HepG2 (cell line): ENCODE results near the gene ZMYND8. TPM values are rescaled to one million over a fixed set of nuclear protein-coding genes. Genes with fewer than 3 reads are reported as not detected.
A peak's percentile ranks its signal among the peaks of the same experiment; 100 is the strongest.

Source experiments
- CREB1 ChIP-seq, 2 experiments: fragments of 450-650 bp in 1 of 2; IDR thresholded peaks; 2 replicates each; pipeline ENCODE4 v1.6.1; 2016 to 2017; ENCODE audit warnings: control low read depth in 1 of 2, mild to moderate bottlenecking in 1 of 2, missing compliant biosample characterization in 1 of 2, missing genetic modification characterization in 1 of 2
- ELF3 ChIP-seq: IDR thresholded peaks from 2 replicates; pipeline ENCODE4 v1.6.1; 2016; ENCODE audit warnings: missing genetic modification reagents, missing compliant biosample characterization
- KDM3A ChIP-seq: IDR thresholded peaks from 2 replicates; pipeline ENCODE4 v1.6.1; 2018; ENCODE audit warnings: low read depth, missing compliant biosample characterization
- NCOR1 ChIP-seq: fragments of 200-600 bp; sonication (generic); IDR thresholded peaks from 2 replicates; pipeline ENCODE4 v1.7.0; 2017; ENCODE audit warnings: antibody characterized with exemption, low read length, borderline replicate concordance
- RFXAP ChIP-seq: sonication (generic); formaldehyde crosslinking; IDR thresholded peaks from 2 replicates; pipeline ENCODE4 v1.4.0; 2020; ENCODE audit warnings: missing genetic modification reagents, borderline replicate concordance
- ZBTB21 ChIP-seq: sonication (generic); formaldehyde crosslinking; IDR thresholded peaks from 2 replicates; pipeline ENCODE4 v1.4.0; 2020; ENCODE audit warnings: missing genetic modification reagents
- ZFAT ChIP-seq: sonication (generic); formaldehyde crosslinking; conservative IDR thresholded peaks from 2 replicates; pipeline ENCODE4 v1.8.1; 2023; ENCODE audit warnings: missing genetic modification reagents, inconsistent platforms
- ZFP90 ChIP-seq: sonication (generic); formaldehyde crosslinking; IDR thresholded peaks from 2 replicates; pipeline ENCODE4 v1.8.0; 2022; ENCODE audit warnings: missing genetic modification reagents, mild to moderate bottlenecking, inconsistent platforms, borderline replicate concordance
- ZNF205 ChIP-seq: IDR thresholded peaks from 2 replicates; pipeline ENCODE4 v1.6.1; 2018; ENCODE audit warnings: missing biosample characterization, missing genetic modification reagents
- polyA plus RNA-seq, 8 experiments: library from polyadenylated mRNA; depleted of rRNA in 3 of 8; stranded (reverse) in 7 of 8; unstranded in 1 of 8; fragments of >200 nt; fragmentation: Illumina TruSeq in 4 of 8; extraction: Trizol in 4 of 8; gene quantifications; 2 replicates each; pipeline versions ENCODE4 v1.2.1 to v1.2.3, GENCODE V29; 2011 to 2016; ENCODE audit warnings: low read depth in 4 of 8, missing spikeins in 1 of 8, mixed read lengths in 1 of 8; ENCODE audit not compliant: insufficient read depth in 1 of 8
- total RNA-seq, 5 experiments: library from RNA; depleted of rRNA; stranded (reverse); fragments of >200 nt; fragmentation: Illumina TruSeq; extraction: Trizol; gene quantifications; 2 replicates each; pipeline ENCODE4 v1.2.3, GENCODE V29; 2016; ENCODE audit warnings: low read depth in 1 of 5
- TF ChIP-seq, protein P1 (sequence below): sonication (generic); formaldehyde crosslinking; IDR thresholded peaks from 2 replicates; pipeline ENCODE4 v1.8.0; 2022; ENCODE audit warnings: mild to moderate bottlenecking, missing genetic modification reagents, borderline replicate concordance
- TF ChIP-seq, protein P2 (sequence below): sonication (generic); formaldehyde crosslinking; IDR thresholded peaks from 2 replicates; pipeline ENCODE4 v1.4.0; 2020; ENCODE audit warnings: mild to moderate bottlenecking, missing genetic modification reagents
- TF ChIP-seq, protein P3 (sequence below): sonication (generic); formaldehyde crosslinking; IDR thresholded peaks from 2 replicates; pipeline ENCODE4 v1.5.1; 2020; ENCODE audit warnings: mild to moderate bottlenecking, missing genetic modification reagents
- TF ChIP-seq, protein P4 (sequence below): sonication (generic); formaldehyde crosslinking; conservative IDR thresholded peaks from 2 replicates; pipeline ENCODE4 v1.8.0; 2022; ENCODE audit warnings: low read depth, missing genetic modification reagents
- TF ChIP-seq, protein P5 (sequence below): sonication (generic); formaldehyde crosslinking; IDR thresholded peaks from 2 replicates; pipeline ENCODE4 v1.4.0; 2020; ENCODE audit warnings: missing genetic modification reagents, borderline replicate concordance
- TF ChIP-seq, protein P6 (sequence below): IDR thresholded peaks from 2 replicates; pipeline ENCODE4 v1.6.1; 2016; ENCODE audit warnings: missing genetic modification reagents, missing compliant biosample characterization

The ZMYND8 gene
- total and polyA plus RNA-seq, 2 of the 13 experiments (the other 11 are each of a cell fraction or from before 2014, with no cell fraction given) = 53.9 to 84.7 TPM

DNA sequence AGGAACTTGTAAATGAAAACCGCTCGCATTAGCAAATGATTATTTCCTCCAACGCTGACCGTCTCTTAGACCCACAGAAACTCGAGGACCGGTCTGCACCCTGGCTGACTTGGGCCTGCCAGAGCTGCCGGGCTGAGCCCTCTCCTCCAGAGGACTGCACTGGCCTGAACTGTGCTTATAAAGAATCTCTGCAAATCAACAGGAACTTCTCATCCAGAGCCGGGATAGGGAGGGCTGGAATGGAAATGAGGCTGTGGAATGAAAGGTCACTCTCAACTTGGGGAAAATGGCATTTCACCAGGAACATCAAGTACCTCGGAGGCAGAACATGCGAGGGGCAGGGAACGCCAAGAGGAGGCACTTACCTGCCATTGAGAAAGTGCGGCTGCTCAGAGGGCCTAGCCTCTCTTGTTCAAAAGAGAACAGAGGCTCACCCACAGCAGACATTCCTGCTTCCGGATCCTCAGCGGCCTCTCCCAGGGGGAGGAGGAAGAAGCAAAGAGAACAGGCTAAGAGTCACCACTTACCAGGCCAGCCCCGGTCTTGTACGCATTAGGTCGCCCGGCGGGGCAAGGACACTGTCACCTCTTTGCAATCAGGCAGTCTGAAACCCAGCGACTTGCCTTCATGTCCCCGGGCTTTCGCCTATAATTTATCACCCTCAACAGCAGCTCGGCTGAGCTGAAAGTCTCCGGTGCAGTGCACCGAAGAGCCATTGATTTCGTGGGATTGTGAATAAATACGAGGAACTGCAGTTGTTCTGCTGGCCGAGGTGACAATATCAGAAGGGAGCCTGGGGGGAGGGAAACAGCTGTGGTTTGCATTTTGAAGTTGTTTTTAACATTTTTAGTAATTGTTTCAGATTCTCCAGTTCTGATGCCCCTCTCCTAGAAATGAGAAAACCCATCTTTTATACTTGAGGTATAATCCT, 37.6 kb downstream of the ZMYND8 start (continued):
- TF ChIP-seq, protein P1, sequence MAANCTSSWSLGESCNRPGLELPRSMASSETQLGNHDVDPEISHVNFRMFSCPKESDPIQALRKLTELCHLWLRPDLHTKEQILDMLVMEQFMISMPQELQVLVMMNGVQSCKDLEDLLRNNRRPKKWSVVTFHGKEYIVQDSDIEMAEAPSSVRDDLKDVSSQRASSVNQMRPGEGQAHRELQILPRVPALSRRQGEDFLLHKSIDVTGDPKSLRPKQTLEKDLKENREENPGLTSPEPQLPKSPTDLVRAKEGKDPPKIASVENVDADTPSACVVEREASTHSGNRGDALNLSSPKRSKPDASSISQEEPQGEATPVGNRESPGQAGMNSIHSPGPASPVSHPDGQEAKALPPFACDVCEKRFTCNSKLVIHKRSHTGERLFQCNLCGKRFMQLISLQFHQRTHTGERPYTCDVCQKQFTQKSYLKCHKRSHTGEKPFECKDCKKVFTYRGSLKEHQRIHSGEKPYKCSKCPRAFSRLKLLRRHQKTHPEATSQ = no peak
- TF ChIP-seq ZBTB21 (CRISPR knock-in tag) (no peak), RFXAP (0 out of 2 replicates have a peak, but pooled peaks have one; percentile 28), ELF3 (CRISPR knock-in tag) (no peak; the same call in 1 of the 2 replicates), ZNF205 (CRISPR knock-in tag) (no peak), KDM3A (no peak), CREB1 (IDR thresholded peaks at IDR 0.05) (no peak), CREB1 (CRISPR knock-in tag; IDR thresholded peaks at IDR 0.05) (no peak), NCOR1 (peak; percentile 7; the same call in 1 of the 2 replicates), ZFP90 (CRISPR knock-in tag) (0 out of 2 replicates have a peak, but pooled peaks have one; percentile 7), ZFAT (CRISPR knock-in tag) (no peak)
- TF ChIP-seq, protein P2, sequence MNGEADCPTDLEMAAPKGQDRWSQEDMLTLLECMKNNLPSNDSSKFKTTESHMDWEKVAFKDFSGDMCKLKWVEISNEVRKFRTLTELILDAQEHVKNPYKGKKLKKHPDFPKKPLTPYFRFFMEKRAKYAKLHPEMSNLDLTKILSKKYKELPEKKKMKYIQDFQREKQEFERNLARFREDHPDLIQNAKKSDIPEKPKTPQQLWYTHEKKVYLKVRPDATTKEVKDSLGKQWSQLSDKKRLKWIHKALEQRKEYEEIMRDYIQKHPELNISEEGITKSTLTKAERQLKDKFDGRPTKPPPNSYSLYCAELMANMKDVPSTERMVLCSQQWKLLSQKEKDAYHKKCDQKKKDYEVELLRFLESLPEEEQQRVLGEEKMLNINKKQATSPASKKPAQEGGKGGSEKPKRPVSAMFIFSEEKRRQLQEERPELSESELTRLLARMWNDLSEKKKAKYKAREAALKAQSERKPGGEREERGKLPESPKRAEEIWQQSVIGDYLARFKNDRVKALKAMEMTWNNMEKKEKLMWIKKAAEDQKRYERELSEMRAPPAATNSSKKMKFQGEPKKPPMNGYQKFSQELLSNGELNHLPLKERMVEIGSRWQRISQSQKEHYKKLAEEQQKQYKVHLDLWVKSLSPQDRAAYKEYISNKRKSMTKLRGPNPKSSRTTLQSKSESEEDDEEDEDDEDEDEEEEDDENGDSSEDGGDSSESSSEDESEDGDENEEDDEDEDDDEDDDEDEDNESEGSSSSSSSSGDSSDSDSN = peak; percentile 54; the same call in 1 of the 2 replicates
- TF ChIP-seq, protein P3, sequence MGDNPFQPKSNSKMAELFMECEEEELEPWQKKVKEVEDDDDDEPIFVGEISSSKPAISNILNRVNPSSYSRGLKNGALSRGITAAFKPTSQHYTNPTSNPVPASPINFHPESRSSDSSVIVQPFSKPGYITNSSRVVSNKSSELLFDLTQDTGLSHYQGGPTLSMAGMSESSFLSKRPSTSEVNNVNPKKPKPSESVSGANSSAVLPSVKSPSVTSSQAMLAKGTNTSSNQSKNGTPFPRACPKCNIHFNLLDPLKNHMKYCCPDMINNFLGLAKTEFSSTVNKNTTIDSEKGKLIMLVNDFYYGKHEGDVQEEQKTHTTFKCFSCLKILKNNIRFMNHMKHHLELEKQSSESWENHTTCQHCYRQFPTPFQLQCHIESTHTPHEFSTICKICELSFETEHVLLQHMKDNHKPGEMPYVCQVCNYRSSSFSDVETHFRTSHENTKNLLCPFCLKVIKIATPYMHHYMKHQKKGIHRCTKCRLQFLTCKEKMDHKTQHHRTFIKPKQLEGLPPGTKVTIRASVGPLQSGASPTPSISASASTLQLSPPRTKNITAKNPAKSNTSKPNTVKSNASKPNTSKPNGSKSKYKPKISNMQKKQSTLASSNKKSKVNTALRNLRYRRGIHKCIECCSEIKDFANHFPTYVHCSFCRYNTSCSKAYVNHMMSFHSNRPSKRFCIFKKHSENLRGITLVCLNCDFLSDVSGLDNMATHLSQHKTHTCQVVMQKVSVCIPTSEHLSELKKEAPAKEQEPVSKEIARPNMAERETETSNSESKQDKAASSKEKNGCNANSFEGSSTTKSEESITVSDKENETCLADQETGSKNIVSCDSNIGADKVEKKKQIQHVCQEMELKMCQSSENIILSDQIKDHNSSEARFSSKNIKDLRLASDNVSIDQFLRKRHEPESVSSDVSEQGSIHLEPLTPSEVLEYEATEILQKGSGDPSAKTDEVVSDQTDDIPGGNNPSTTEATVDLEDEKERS (CRISPR knock-in tag) = no peak
- TF ChIP-seq, protein P4, sequence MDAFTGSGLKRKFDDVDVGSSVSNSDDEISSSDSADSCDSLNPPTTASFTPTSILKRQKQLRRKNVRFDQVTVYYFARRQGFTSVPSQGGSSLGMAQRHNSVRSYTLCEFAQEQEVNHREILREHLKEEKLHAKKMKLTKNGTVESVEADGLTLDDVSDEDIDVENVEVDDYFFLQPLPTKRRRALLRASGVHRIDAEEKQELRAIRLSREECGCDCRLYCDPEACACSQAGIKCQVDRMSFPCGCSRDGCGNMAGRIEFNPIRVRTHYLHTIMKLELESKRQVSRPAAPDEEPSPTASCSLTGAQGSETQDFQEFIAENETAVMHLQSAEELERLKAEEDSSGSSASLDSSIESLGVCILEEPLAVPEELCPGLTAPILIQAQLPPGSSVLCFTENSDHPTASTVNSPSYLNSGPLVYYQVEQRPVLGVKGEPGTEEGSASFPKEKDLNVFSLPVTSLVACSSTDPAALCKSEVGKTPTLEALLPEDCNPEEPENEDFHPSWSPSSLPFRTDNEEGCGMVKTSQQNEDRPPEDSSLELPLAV = no peak
- TF ChIP-seq, protein P5, sequence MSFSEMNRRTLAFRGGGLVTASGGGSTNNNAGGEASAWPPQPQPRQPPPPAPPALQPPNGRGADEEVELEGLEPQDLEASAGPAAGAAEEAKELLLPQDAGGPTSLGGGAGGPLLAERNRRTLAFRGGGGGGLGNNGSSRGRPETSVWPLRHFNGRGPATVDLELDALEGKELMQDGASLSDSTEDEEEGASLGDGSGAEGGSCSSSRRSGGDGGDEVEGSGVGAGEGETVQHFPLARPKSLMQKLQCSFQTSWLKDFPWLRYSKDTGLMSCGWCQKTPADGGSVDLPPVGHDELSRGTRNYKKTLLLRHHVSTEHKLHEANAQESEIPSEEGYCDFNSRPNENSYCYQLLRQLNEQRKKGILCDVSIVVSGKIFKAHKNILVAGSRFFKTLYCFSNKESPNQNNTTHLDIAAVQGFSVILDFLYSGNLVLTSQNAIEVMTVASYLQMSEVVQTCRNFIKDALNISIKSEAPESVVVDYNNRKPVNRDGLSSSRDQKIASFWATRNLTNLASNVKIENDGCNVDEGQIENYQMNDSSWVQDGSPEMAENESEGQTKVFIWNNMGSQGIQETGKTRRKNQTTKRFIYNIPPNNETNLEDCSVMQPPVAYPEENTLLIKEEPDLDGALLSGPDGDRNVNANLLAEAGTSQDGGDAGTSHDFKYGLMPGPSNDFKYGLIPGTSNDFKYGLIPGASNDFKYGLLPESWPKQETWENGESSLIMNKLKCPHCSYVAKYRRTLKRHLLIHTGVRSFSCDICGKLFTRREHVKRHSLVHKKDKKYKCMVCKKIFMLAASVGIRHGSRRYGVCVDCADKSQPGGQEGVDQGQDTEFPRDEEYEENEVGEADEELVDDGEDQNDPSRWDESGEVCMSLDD (CRISPR knock-in tag) = no peak
- TF ChIP-seq, protein P6, sequence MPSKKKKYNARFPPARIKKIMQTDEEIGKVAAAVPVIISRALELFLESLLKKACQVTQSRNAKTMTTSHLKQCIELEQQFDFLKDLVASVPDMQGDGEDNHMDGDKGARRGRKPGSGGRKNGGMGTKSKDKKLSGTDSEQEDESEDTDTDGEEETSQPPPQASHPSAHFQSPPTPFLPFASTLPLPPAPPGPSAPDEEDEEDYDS (CRISPR knock-in tag) = no peak
